NCI-H526 treated with DMSO at 0.1 percent for 48 hours (cell line): ENCODE results near the gene ANKRD24.
"Not testable (repeated sequence)": the region's sequence is repeated elsewhere in the genome, so short reads cannot be mapped to it uniquely, and the experiment has no call there.

Experiments
- DNase-seq: peaks from one replicate; lab custom pipeline; 2025; lab: John Stamatoyannopoulos, UW

The ANKRD24 gene

DNA sequence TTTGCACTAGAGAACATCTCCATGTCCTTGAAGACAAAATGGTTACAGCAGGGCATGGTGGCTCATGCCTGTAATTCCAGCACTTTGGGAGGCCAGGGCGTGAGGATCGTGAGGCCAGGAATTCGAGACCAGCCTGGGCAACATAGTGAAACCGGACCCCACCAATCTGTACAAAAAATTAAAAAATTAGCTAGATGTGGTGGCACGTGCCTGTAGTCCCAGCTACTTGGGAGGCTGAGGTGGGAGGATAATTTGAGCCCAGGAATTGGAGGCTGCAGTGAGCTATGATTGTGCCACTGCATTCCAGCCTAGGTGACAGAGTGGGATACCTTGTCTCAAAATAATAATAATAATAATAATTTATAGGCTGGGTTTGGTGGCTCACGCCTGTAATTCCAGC, 47.7 kb downstream of the ANKRD24 start:
- not testable (repeated sequence) for DNase-seq

DNA sequence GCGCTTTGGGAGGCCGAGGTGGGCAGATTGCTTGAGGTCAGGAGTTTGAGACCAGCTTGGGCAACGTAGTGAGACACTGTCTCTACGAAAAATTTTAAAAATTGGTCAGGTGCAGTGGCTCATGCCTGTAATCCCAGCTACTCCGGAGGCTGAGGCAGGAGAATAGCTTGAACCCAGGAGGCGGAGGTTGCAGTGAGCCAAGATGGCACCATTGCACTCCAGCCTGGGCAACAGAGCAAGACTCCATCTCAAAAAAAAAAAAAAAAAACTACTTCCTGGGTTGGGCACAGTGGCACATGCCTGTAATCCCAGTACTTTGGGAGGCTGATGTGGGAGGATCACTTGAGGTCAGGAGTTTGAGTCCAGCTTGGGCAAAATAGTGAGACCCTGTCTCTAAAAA, 49.0 kb downstream of the ANKRD24 start:
- DNase-seq: not testable (repeated sequence)

DNA sequence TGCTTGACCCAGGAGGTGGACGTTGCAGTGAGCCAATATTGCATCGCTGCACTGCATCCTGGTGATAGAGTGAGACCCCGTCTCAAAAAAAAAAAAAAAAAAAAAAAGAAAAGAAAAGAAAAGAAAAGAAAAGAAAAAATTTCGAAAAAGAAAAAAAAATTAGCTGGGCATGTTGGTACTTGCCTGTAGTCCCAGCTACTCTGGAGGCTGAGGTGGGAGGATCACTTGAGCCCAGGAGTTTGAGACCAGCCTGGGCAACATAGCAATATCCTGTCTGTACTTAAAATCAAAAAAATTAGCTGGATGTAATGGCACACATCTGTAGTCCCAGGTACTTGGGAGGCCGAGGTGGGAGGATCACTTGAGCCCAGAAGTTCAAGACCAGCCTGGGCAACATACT, 49.6 kb downstream of the ANKRD24 start:
- DNase-seq: not testable (repeated sequence)

DNA sequence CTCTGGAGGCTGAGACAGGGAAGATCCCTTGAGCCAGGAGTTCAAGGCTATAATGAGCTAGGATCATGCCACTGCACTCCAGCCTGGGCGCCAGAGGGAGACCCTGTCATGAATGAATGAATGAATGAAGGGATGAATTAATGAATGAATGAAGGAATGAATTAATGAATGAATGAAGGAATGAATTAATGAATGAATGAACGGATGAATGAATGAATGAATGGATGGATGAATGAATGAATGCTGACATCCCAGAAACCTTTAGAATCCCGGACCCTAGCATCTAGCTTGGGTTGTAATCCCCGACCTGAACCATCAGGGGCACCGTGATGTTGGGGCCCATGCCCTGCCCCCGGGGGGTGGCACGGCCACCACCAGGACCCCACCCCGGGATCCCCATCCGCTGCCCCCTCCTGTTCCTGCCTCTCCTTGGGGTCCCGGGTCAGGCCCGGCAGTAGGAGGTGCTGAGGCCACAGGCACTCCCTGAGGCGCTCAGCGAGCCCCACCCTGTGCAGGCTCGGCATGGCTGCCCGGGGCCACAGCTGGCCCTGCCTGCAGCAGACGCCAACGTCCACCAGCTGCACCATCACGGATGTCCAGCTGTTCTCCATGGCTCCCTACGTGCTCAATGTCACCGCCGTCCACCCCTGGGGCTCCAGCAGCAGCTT, 50.3 kb downstream of the ANKRD24 start:
- no peak for DNase-seq

DNA sequence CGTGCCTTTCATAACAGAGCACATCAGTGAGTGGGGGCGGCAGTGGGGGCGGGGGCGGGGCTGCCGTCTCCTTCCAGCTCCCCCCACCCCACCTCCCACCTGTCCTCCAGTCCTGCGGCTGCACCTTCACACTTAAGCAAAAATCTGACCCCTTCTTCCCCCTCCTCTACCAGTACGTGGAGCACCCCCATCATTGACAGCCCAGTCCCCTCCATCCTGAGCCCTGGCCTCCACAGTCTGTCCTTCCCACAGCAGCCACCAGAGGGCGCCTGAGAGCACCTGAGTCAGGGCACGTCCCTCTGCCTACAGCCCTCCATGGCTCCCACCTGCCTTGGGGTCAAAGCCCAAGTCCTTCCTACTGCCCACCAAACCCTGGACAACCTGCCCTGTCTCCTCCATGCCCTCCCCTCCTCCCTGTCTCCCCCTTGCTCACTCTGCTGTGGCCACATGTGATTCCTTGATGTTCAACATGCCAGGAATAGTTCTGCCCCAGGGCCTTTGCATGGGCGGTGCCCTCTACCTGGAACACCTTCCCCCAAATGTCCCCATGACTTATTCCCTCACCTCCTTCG, 50.9 kb downstream of the ANKRD24 start:
- DNase-seq: no peak

DNA sequence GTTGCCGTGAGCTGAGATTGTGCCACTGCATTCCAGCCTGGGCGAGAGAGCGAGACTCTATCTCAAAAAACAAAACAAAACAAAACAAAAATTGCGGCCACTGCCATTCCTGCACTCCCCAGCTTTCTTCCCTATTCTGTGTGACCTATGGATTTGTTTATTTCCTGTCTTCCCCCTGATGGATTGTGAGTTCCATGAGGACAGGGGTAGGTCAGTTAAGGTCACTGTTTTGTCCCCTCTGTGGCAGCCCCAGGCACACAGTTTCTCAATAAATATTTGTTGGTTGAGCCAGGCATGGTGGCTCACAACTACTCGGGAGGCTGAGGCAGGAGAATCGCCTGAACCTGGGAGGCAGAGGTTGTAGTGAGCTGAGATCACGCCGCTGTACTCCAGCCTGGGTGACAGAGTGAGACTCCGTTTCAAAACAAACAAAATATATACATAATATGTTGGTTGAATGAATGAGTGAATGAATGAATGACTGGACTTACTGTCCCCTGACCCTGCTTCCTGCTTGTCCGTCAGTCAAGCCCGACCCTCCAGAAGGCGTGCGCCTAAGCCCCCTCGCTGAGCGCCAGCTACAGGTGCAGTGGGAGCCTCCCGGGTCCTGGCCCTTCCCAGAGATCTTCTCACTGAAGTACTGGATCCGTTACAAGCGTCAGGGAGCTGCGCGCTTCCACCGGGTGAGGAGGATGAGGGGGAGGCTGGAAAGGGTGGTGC, 51.8 kb downstream of the ANKRD24 start:
- DNase-seq: no peak

DNA sequence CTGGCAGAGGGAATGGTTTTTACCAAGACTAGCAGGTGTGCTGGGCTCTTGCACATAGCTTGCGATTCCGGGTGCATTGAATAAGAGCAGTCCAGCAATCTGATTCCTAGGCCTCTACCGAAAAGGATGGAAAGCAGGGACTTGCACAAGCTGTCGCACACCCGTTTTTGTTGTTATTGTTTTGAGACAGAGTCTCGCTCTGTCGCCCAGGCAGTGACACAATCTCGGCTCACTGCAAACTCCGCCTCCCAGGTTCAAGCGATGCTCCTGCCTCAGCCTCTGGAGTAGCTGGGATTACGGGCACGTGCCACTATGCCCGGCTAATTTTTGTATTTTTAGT, 52.3 kb downstream of the ANKRD24 start:
- no peak for DNase-seq

DNA sequence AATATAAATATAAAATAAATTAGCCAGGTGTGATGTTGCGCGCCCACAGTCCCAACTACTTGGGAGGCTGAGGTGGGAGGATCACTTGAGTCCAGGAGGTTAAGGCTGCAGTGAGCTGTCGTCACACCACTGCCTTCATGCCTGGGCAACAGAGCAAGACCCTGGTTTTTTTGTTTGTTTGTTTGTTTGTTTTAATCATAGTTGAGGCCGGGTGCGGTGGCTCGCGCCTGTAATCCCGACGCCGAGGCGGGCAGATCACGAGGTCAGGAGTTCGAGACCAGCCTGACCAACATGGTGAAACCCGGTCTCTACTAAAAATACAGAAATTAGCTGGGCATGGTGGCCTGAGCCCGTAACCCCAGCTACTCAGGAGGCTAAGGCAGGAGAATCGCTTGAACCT, 55.0 kb downstream of the ANKRD24 start:
- not testable (repeated sequence) for DNase-seq

DNA sequence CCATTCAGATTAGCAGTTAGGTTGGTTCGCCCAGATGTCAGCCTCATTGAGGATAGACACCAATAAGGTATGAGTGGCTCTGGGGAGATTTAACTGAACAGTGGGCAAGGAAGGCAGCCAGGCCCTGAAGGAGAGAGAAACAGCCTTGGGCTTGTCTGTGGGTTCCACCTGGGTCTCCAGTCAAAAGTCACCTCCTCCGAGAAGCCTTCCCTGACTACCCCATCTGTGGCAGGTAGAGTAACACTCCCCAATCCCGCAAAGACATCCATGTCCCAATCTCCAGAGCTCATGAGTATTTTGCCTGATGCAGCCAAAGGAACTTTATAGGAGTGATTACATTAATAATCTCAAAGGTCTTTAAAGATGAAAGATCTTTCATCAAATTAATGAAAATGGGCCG, 56.3 kb downstream of the ANKRD24 start:
- DNase-seq: no peak

DNA sequence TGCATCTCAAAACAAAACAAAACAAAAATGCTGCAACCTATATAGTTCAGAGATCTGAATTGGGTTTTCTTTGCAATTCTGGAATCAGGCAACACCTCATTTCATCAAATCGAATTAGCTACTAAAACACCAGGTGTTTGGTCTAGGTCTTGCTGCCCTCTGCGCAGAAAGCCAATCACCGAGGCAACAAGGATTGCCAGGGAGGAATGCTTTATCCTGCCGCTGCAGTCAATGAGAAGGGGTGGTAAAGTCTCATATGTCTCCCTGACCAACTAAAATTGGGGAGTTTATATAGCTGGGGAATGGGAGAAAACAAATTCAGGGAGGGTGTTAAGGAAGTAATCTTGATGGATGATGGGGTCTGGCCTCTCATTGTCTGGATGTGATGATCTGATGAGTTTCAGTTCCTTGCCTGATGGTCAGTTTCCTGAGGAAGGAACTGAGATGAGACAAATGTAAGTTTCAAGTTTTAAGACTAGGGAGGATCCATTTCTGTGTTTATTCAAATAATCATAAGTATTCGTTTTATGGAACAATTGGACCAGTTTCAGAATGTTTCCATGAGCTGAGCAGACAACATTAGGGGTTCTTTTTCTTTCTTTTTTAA, 59.4 kb downstream of the ANKRD24 start:
- DNase-seq: no peak

DNA sequence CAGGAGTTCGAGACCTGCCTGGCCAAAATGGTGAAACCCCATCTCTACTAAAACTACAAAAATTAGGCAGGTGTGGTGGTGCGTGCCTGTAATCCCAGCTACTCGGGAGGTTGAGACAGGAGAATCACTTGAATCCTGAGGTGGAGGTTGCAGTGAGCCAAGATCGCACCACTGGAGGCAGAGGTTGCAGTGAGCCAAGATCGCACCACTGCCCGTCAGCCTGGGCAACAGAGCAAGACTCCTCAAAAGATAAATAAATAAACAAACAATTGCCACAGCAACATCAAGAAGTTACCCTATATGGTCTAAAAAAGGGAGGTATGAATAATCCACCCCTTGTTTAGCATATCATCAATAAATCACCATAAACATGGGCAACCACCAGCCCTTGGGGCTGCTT, 63.4 kb downstream of the ANKRD24 start:
- not testable (repeated sequence) for DNase-seq

DNA sequence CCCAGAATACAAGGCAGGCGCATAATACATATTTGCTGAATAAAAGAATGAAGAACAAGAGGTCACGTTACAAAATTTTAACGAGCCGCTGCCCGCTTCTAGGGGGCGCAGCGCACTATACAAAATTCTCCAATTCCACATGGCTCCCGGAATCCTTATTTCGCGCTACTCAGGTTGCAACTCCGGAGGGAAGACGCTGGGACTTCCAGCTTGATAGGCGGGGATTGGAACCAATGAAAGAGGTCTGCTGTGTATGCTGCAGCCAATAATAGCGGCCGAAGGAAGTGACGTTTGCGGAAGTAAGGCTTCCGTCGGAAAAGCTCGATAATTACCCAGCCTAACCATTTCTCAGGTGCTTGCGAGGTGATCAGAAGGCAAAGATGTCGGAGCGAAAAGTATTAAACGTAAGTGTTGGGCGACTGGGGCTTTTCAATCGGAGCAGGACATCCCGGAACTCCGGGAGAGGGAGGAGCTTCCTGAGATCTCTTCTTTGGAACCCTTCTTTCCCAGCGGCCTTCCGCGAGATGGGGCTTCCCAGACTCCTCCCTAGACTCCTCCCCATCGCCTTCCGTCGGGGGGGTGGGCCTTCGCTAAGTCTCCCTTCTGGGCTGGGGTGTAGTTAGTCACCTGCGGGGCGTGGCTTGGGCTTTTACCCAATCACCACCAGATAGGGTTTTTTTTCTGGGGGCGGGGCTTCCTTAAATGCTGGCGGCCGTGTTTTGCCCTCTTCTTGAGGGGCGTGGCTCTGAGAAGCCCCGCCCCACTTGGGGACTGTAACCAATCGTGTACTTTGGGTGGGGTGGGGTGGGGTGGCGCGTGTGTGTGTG, 64.5 kb downstream of the ANKRD24 start, which contains the start of gene YJU2:
Gene YJU2, plus strand, starts transcription at position 314 of the 827 bp plus-strand sequence. Its CDS starts 67 bp downstream, at position 381.
- DNase-seq: peak; percentile 93

DNA sequence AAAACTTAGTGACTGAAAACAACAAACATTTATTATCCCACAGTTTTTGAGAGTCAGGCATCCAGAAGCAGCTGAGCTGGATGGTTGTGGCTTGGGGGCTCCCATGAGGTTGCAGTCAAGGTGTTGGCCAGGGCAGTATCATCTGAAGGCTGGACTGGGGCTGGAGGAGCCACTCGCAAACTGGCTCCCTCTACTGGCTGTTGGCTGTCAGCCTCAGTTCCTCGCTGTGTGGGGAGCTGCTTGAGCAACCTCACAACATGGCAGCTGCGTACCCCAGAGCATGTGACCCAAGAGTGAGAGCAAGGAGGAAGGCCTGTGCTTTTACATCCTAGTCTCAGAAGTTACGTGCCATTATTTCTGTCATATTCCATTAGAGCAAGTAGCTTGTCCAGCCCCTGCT, 74.1 kb downstream of the ANKRD24 start:
- DNase-seq: no peak

DNA sequence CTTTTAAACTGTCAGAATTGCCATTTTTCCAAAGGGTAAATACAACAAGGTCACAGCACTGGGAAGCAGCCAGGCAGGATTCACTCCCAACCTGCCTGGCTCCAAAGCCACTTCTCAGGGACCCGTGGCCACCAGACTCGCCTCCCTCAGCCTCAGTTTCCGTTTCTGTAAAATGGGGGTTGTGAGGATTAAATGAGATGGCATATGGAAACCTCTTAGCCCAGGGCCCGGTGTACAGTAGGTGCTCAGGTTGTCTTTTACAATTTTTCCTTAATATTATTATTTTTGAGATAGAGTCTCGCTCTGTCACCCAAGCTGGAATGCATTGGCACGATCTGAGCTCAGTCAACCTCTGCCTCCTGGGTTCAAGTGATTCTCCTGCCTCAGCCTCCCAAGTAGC, 74.5 kb downstream of the ANKRD24 start:
- DNase-seq: no peak

DNA sequence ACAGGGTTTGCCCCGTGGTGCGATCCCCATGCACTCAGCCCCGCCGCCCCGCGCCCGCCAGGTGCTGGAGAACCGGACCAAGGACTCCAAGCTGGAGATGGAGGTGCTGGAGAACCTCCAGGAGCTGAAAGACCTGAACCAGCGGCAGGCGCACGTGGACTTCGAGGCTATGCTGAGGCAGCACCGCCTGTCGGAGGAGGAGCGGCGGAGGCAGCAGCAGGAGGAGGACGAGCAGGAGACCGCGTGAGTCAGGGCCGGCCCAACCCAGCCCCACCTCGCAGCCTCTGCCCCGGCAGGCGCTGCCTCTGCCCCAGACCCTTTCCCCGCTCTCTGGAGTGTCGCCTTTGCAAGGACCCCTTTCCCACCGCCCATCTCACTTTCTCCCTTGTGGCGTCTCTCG, 75.7 kb downstream of the ANKRD24 start:
- DNase-seq: no peak

DNA sequence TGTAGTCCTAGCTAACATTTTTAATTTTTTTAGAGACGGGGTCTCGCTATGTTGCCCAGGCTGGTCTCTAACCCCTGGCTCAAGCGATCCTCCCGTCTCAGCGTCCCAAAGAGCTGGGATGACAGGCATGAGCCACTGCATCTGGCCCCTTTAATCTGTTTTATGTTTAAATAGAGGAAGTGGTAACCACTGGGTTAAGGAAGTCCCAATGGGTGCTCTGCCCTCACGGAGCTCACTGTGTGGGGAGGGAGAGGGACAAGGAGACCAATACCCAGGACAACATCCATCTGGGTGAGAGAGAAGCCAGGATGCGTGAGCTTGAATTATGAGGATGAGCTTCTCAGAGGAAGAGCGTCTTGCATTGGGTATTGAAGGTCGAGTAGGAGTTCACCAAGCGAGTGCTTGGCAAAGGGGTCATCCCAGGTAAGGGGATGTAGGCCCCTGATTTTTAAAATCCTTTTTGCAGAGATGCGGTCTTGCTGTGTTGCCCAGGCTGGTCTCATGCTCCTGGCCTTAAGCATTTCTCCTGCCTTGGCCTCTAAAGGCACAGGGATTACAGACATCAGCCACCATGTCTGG, 78.2 kb downstream of the ANKRD24 start:
- no peak for DNase-seq

DNA sequence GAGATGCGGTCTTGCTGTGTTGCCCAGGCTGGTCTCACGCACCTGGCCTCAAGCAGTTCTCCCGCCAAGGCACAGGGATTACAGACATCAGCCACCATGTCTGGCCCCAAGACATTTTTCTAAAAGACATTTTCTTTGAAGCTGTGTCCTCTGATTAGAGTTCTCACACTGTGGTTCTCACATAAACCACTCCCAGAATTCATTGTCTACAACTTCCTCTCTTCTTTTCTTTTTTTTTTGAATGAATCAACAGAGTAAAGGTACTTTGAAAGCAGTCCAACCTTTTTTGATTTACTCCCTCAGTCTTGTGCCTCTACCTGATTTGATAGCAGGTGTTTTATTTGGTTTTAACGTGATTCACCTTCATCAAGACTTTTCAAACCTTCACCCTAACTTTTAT, 82.3 kb downstream of the ANKRD24 start:
- DNase-seq: no peak

DNA sequence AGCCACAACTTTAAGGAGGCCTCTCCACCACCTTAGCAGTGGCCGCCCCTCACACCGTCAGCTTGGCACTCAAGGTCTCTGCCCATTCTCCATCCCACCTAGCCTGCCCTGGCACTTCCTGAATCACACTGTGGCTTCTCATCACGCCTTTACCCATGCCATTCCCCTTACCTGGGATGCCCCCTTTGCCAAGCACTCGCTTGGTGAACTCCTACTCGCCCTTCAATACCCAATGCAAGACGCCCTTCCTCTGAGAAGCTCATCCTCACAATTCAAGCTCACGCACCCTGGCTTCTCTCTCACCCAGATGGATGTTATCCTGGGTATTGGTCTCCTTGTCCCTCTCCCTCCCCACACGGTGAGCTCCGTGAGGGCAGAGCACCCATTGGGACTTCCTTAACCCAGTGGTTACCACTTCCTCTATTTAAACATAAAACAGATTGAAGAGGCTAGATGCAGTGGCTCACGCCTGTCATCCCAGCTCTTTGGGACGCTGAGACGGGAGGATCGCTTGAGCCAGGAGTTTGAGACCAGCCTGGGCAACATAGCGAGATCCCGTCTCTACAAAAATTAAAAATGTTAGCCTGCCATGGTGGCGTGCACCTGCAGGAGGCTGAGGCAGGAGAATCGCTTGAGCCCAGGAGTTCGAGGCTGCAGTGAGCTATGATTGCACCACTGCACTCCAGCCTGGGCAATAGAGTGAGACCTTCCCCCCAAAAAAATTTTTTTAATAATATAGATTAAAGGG, 83.9 kb downstream of the ANKRD24 start:
- DNase-seq: no peak

DNA sequence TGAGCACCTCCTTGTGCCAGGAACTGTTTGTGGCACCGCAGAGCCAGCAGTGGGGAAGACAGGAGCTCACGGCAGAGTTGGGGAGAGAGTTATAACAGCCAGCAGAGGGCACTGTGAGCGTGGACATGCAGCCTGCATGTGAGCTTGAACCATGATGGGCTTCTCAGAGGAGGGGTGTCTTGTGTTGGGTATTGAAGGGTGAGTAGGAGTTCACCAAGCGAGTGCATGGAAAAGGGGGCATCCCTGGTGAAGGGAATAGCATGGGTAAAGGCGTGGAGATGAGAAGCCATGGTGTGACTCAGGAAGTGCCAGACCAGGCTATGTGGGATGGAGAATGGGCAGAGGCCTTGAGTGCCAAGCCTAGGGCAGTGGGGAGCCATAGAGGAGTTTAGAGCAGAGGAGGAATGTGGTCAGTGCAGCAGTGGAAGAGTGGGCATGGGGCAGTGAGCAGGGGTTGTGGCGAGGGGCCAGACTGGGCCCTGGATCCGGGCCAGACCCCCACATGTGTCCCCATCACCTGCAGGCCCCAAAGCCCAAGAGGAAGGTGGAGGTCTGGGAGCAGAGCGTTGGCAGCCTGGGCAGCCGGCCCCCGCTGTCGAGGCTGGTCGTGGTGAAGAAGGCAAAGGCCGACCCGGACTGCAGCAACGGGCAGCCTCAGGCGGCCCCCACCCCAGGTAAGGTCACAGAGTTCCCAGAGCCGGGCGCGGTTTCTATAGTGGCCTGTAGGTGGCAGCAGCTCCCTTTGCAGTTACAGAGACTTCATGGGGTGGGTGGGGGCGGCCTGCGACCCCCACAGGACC, 84.8 kb downstream of the ANKRD24 start:
- peak; percentile 5 for DNase-seq
